ENCODE data around the gene SSPN.

DNA sequence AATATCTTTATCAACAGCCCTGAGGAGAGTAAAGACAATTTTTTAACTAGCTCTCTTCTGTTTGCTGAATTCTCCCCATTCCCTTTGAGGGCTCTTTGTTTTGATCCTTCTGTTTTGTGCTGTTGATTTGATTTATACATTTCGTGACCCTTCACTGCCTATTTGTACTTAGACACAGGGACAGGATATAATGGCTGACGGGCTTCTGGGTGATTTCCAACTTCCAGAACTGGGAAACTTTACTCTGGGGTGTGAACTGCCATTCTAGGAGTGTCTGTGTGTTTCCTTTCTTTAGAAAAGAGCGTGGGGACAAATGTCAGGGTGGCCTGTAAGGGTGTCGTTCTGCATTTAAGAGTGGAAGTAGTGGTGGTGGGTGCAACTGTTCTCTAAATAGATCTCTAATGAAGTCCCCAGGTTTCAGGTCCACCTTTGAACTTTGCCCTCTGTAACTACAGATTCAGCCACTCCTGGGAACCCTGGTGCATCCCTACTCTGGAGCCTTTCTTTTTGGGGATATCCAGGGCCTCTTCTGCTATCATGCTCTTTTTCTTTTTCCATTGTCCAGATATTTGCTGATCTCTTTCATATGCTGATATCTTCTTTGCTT, 22.3 kb upstream of the SSPN start:
- no peak for TF ChIP-seq IRF2 (CRISPR knock-in tag; IDR thresholded peaks at IDR 0.05; ENCODE audit: borderline replicate concordance, low read depth)
- no peak for TF ChIP-seq FOXK1 (CRISPR knock-in tag; IDR thresholded peaks at IDR 0.05)
- TF ChIP-seq, protein P1, sequence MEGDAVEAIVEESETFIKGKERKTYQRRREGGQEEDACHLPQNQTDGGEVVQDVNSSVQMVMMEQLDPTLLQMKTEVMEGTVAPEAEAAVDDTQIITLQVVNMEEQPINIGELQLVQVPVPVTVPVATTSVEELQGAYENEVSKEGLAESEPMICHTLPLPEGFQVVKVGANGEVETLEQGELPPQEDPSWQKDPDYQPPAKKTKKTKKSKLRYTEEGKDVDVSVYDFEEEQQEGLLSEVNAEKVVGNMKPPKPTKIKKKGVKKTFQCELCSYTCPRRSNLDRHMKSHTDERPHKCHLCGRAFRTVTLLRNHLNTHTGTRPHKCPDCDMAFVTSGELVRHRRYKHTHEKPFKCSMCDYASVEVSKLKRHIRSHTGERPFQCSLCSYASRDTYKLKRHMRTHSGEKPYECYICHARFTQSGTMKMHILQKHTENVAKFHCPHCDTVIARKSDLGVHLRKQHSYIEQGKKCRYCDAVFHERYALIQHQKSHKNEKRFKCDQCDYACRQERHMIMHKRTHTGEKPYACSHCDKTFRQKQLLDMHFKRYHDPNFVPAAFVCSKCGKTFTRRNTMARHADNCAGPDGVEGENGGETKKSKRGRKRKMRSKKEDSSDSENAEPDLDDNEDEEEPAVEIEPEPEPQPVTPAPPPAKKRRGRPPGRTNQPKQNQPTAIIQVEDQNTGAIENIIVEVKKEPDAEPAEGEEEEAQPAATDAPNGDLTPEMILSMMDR (IDR thresholded peaks at IDR 0.05), result no peak
- no peak for TF ChIP-seq KAT7 (CRISPR knock-in tag; IDR thresholded peaks at IDR 0.05; ENCODE audit: borderline replicate concordance)
- TF ChIP-seq, protein P2, sequence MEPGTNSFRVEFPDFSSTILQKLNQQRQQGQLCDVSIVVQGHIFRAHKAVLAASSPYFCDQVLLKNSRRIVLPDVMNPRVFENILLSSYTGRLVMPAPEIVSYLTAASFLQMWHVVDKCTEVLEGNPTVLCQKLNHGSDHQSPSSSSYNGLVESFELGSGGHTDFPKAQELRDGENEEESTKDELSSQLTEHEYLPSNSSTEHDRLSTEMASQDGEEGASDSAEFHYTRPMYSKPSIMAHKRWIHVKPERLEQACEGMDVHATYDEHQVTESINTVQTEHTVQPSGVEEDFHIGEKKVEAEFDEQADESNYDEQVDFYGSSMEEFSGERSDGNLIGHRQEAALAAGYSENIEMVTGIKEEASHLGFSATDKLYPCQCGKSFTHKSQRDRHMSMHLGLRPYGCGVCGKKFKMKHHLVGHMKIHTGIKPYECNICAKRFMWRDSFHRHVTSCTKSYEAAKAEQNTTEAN (CRISPR knock-in tag; IDR thresholded peaks at IDR 0.05), result no peak
